NCI-H2196 treated with DMSO at 0.1 percent for 48 hours (cell line): ENCODE measurements around the gene KRTAP12-2.
A peak's percentile ranks its signal among the peaks of the same experiment; 100 is the strongest.
"Not testable (repeated sequence)": the region's sequence is repeated elsewhere in the genome, so short reads cannot be mapped to it uniquely, and the experiment has no call there.

Experiments
- DNase-seq: peaks from one replicate; lab custom pipeline; 2025; ENCODE audit not compliant: unreplicated experiment; lab: John Stamatoyannopoulos, UW

The KRTAP12-2 gene

DNA sequence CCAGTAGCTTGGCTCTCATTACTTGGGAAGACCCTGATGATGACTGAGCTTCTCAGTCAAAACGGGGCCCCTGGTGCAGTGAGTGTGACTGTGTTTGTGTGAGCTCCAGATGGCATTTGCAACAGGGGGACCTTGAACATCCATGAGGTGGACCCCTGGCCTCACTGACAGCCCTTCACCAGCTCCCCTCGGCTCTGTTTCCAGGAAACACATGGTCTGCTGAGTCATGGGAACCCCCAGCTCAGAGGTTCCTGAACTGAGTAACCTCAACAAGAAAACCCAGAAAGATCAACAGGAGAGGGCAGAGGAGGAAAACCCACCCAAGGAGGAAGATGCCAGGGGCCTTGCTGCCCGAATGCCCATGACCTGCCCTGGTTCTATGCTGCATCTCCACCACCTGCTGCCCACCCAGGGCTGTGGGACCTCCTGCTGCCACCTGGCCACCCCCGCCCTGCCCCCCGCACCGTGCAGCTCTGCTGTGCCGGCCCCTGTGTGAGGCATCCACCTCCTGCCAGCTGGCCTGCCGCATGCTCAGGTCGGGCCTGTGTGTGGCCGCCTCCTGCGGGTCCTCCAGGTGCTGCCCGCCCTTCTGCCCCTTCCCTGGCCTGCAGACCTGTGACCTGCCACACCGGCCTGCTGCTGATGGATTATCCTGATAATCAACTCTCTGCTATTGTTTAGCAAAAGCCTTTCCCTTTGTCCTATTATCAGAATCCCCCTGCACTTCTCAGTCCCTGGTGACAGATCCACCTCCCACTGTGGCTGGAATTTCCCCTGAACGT, 19.5 kb upstream of the KRTAP12-2 start:
- DNase-seq = no peak

DNA sequence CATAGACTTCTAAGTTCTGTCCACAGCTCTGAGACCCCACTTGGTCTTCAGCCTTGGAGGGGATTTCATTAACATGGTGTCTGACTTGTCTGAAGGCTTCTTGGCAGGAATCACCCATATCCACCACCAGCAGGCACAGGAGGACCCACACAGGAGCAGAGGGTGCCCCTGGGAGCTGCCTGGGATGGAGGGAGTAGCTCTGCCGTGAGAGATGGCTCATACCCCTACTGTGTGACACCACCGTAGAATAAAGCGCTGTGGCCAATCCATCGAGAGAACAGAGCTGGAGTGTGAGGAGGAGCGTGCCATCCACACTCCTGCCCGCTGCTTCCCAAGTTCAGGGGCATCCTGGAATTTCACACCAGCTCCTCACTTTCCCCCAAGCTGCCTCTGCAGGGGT, 18.3 kb upstream of the KRTAP12-2 start:
- not testable (repeated sequence) for DNase-seq

DNA sequence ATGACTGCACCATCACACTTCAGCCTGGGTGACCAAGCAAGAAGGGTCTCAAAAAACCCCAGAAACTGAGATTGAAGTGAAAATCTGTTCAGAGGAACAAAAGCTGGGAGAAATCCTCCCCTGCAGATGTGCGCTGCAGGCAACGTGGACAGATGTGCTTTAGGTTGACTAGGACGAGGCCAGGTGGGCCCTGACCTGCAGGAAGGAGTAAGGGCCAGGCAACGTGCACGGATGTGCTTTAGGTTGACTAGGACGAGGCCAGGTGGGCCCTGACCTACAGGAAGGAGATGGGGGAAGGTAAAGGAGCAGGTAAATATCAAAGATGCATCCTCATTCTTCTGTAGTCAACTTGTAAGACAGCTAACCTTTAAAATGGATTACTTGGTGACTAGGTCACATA, 17.8 kb upstream of the KRTAP12-2 start:
- DNase-seq = no peak

DNA sequence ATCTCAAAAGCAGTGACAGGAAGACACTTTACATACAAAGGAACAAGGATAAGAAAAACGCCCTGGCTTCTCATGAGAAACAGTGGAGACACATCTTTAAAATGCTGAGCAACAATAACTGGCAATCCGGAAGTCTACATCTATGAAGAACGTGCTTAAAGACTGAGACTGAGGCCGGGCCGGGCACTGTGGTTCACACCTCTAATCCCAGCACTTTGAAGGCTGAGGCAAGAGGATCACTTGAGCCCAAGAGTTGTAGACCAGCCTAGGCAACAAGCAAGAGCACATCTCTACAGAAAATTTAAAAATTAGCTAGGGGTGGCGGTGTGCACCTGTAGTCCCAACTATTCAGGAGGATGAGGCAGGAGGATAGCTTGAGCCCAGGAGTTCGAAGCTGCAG, 17.4 kb upstream of the KRTAP12-2 start:
- no peak for DNase-seq

DNA sequence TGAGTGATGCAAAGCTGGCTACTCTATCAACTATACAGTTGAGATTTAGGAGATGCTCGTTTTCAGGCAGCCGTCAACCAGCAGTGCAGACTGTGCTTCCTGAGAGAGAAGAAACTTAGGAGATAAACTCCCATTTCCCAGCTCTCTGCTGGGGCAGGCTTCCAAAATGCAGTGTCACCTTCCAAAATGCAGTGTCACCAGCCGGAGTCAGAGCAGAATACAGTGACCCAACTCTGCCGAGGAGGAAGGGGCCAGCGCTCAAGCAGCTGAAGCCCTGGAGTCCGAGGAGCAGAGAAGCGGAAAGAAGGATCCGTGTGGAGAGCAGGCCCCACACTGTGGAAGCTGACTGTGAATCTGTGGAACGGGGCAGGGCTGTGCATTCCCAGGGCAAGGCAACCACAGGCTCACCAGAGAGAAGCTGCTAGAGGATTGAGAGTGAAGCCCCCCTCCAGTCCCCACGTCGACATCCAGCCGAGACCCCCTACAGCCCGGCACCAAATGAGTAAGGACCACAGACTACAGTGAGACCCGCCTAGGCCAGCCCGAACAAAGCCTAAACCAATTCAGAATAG, 15.9 kb upstream of the KRTAP12-2 start:
- DNase-seq = no peak

DNA sequence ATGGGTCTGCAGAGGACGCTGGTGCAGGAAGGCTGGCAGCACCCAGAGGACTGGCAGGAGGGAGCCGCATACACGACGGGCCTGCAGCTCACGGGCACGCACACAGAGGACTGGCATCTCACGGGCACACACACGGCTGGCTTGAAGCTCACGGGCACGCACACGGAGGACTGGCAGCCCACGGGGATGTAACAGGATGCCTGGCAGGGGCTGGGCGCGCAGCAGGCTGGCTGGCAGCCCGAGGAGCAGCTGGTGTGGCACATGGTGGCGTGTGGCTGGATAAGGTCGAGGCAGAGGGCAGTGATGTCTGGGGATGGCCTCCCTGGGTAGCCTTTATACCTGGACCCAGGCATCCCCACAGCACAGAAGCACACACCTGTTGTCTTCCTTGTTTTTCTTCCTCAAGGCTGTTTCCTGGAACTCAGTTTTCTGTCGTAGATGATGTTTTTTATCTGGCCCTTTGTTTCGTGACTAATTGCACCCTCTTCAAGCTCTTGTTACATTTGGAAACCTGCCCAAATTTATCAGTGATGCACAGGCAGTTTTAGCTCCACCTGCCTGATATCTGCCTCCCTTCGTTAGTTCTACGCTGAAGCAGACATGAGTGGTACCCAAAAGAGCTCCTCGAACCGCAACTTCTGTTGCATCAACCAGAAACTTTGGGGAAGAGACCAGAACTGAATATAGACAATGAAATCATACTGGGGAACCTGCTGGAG, 15.3 kb upstream of the KRTAP12-2 start, which contains the start of gene KRTAP12-1:
Gene KRTAP12-1 (minus strand): TSS at position 303 of the 719 bp plus-strand sequence. CDS start 40 bp downstream, at position 263.
- peak; percentile 75 for DNase-seq

DNA sequence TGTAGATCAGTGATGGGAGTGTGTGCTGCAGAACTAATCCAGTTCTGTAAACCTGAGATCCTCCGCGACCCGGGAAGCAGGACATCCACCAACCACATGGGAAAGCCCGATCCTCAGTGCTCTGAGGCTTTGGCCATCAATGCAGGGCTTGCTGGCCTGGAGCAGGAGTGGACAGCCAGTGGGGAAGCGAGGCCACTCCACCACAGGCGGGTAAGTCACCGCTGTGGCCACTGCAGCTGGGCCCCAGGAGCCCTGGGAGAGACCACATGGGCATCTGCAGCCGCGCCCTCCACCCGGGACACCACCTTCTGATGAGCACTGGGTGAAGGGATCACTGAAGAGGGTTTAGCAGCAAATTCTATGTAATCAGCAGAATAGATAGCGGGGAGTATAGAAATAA, 14.4 kb upstream of the KRTAP12-2 start:
- DNase-seq = no peak

DNA sequence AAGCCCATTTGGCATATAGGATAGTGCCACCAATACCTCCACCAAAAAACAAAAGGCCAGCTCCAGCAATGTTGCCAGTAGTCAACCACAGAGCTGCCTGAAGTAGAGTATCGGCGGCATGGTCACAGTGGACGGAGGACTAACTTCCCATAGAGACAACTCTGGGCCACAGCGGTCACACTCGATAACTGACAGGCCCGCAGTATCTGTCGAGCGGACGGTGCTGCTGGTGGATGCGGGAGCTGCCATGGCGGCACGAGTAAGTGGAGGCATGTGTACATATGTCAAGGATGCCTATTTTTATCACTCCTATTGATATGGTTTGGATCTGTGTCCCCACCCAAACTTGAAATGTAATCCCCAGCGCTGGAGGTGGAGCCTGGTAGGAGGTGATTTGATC, 11.2 kb upstream of the KRTAP12-2 start:
- DNase-seq = no peak

DNA sequence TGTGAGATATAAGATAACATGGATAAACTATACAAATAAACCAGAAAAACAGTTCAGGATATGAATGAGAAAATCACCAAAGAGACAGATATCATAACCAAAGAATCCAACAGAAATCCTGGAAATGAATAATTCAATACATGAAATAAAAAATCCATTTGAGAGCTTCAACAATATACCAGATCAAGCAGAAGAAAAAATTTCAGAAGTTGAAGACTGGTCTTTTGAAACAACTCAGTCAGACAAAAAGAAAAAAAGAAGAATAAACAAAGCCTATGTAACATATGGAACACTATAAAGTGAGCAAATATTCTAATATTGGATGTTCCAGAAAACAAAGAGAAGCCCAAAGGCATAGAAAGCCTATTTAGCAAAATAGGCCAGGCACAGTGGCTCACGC, 5.2 kb upstream of the KRTAP12-2 start:
- DNase-seq = no peak

DNA sequence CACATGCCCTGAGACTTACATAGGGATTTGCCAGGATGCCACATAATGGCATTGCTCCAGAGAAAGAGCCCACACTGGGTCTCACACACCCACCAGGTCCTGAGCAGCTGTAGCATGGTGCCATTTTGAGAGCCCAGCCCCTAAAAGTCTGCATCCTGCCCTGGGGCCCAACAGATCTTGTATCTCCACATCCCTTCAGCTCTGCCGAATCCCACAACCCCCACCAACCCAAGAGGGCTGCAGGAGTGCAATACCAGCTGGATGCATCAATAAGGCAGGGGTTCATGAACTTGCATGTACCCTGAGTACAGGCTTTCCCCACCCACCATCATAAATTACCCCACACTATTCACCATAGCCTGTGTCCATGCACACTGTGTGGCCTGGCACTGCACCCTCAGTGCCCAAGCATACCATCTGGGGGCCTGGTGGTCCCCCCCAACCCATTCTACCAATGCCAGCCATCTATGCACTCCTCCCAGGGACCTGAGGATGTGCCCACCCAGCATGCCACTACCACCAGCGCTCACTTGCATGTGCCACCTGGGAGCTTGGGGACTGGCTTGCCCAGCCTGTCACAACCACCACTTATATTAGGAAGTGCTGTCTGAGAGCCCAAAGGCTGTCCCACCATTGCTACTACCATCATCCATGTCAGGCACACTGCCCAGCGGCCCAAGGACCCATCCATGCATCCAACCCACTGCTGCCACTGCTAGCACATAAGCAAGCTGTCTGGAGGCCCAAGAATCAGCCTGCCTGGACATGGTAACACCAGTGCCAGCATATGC, 4.1 kb upstream of the KRTAP12-2 start:
- DNase-seq = no peak

DNA sequence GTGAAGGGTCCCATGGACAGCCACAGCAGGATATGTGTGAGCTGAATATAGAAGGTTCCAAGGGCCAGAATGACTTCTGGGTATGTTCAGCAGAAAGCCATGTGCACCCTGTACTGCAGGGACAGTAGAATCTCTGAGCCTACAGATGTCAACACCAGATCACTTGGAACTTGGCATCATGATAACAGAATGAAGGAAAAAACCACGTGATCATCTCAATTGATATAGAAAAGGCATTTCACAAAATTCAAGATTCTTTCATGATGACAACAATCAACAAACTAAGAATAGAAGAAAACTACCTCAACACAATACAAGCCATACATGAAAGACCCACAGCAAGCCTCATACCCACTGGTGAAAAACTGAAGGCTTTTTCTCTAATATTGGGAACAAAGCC, 885 bp upstream of the KRTAP12-2 start:
- DNase-seq = no peak

DNA sequence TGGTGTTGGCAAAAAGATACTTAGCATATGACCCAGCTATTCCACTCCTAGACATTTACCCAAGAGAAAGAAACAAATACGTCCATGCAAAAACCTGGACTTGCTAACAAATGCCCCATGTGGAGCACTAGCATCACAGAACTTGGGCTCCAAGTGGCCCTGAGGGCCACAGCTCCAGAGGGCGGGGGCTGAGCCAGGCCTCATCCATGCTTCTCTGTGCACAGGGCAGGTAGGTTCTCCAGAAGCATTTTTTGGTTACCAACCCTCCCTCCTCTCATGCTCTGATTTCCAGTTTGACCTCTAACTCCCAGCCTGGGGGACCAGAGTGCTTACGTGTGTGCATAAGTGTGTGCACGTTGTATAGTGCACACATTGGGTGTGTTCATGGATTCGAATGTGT, 2.0 kb downstream of the KRTAP12-2 start:
- no peak for DNase-seq

DNA sequence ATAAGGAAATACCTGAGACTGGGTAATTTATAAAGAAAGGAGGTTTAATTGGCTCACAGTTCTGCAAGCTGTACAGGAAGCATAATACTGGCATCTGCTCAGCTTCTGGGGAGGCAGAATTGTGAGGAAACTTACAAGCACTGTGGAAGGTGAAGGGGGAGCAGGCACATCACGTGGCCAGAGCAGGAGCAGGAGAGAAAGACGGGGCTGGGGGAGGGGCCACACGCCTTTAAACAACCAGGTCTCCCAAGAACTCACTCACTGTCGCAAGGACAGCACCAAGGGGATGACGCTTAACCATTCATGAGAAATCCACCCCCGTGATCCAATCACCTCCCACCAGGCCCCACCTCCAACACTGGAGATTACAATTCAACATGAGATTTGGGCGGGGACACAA, 5.2 kb downstream of the KRTAP12-2 start:
- not testable (repeated sequence) for DNase-seq

DNA sequence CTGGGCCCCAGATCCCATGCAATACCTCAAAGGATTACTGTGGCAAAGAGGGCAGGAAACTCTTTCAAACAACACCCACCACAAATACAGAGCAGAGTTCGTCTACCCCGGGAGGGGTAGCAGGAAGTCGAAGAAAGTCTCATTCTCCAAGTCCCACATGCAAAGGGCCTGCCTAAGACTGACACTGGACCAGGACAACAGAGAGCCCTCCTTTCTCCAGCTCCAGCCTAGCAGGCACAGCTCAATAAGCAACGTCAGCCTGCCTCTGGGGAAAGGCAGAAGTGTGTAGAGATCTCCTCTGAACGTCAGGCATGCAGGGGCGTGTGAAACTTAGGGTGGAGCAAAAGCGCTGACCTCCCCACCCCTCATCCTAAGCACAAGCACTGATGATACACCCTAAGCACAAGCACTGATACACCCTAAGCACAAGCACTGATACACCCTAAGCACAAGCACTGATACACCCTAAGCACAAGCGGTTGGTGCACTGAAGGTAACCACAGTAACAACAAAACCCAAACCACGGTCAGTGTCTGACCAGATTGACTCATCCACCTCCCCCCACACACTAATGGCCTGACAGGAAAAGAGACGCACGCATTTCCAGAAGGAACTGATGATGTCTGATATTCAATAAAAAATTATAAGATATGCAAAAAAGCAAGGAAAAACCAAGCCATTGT, 7.7 kb downstream of the KRTAP12-2 start:
- DNase-seq = no peak

DNA sequence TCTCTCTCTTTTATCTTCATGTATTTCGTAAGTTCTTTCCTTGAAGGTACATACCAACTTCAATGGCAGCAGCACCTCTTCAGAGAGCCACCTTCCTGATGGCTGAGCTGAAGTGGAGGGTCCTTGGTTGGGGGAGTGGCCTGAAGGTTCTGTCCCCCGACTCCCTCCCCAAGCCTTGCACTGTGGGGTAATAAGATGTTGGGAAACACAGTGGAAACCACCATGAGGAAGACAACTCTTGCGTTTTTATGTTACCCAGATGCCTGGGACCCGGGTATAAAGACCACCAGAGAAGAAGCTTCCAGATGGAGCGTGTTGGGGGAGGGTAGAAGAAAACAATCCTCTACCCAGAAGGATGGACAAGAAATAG, 8.2 kb downstream of the KRTAP12-2 start:
- no peak for DNase-seq

DNA sequence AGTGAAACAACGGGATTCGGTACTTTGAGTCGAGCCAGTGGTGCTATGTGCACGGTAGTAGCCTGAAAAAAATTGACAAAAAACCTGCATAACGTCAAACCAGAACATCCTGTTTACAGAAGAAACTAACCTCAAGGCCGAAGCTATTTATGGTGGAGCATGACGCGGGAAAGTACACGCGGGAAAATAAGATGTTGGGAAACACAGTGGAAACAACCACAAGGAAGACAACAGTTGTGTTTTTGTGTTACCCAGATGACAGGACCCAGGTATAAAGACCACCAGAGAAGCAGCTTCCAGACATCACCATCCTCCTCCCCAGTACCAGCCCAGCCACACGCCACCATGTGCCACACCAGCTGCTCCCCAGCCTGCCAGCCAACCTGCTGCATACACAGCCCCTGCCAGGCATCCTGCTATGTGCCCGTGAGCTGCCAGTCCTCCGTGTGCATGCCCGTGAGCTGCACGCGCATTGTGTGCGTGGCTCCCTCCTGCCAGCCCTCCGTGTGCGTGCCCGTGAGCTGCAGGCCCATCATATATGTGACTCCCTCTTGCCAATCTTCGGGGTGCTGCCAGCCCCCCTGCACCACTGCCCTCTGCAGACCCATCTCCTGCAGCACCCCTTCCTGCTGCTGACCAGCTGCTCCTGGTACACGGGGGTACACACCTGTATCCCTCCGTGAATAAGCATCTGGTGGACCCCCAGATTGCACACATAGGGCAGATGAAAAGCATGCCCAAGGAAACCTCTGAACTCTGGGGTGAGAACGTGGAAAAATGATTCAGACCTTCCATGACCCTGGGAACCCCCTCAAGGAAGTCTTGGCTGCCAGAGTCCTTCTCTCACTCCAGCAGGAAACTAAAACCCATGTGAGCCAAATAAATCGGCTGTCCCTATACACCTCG, 8.8 kb downstream of the KRTAP12-2 start, which contains the start of gene KRTAP12-3:
Gene KRTAP12-3 (plus strand): TSS at position 298 of the 906 bp plus-strand sequence. CDS start 48 bp downstream, at position 346.
- DNase-seq = no peak

DNA sequence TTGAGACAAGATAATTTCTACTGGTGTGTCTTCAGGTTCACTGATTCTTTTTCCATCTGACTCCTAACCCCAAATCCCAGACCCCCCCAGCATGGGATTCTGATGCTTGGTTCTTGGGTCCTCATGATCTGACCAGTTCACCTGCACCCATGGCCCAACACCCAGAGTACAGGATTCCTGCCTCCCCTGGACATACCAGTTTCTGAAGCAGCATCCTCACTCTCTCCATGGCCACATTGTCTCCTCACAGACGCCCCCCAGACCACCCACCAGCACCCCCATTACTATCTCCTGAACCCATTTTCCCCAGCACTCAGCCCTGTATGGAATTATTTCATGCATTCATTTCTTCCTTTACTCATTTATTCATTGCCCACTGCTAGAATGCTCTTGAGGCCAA, 9.9 kb downstream of the KRTAP12-2 start:
- DNase-seq = no peak

DNA sequence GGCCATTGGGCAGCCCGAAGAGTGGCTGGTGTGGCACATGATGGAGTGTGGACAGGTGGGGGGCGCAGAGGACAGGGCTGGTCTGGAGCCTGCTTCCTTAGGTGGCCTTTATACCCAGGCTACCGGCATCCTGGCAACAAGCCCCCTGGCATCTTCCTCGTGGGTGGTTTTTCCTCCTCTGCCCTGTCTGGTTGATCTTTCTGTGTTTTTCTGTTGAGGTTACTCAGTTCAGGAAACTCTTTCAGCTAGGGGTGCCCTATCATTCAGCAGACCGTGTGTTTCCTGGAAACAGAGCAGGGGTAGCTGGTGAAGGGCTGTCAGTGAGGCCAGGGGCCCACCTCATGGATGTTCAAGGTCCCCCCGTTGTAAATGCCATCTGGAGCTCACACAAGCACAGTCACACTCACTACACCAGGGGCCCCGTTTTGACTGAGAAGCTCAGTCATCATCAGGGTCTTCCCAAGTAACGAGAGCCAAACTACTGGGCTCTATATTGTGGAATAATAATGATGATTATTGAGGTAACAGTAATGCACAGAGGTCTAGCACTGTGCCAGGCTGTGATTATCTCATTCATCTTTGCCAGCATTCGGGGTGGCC, 12.1 kb downstream of the KRTAP12-2 start, which contains the start of gene KRTAP12-4:
Gene KRTAP12-4 (minus strand): TSS at position 84 of the 600 bp plus-strand sequence. CDS start 45 bp downstream, at position 39.
- DNase-seq = no peak
